ENCODE data around the gene PIK3R6.

GRCh38 chr17:8789743-8790142 is 77.7 kb downstream of the PIK3R6 start:
- TF ChIP-seq CTCF (IDR thresholded peaks at IDR 0.05), result no peak
- TF ChIP-seq TAF1 (IDR thresholded peaks at IDR 0.05; ENCODE audit: borderline replicate concordance, low read depth, low read length), result no peak
- TF ChIP-seq SIN3A (IDR thresholded peaks at IDR 0.05; ENCODE audit: borderline replicate concordance, low read depth, low read length), result no peak
- TF ChIP-seq GATA2 (CRISPR knock-in tag; IDR thresholded peaks at IDR 0.05), result no peak
